HepG2 (cell line): ENCODE results near the gene DNAH9. TPM values are rescaled to one million over a fixed set of nuclear protein-coding genes. Genes with fewer than 3 reads are reported as not detected.
A peak's percentile ranks its signal among the peaks of the same experiment; 100 is the strongest.

Experiments used
- ARNTL ChIP-seq: sonication (generic); formaldehyde crosslinking; IDR thresholded peaks from 2 replicates; pipeline ENCODE4 v1.4.0; 2020; ENCODE audit warnings: mild to moderate bottlenecking, missing genetic modification reagents
- BATF2 ChIP-seq: sonication (generic); formaldehyde crosslinking; IDR thresholded peaks from 2 replicates; pipeline ENCODE4 v1.8.0; 2022; ENCODE audit warnings: mild to moderate bottlenecking, missing genetic modification reagents, moderate library complexity
- DRAP1 ChIP-seq: IDR thresholded peaks from 2 replicates; pipeline ENCODE4 v1.6.1; 2016; ENCODE audit warnings: missing genetic modification reagents, missing compliant biosample characterization
- GLI4 ChIP-seq: sonication (generic); formaldehyde crosslinking; IDR thresholded peaks from 2 replicates; pipeline ENCODE4 v1.5.1; 2020; ENCODE audit warnings: missing genetic modification reagents, mild to moderate bottlenecking, moderate library complexity, borderline replicate concordance
- GPBP1L1 ChIP-seq: sonication (generic); formaldehyde crosslinking; IDR thresholded peaks from 2 replicates; pipeline ENCODE4 v1.5.0; 2020; ENCODE audit warnings: mild to moderate bottlenecking, missing genetic modification reagents
- HMGA1 ChIP-seq: sonication (generic); formaldehyde crosslinking; conservative IDR thresholded peaks from 2 replicates; pipeline ENCODE4 v1.4.0; 2020; ENCODE audit warnings: missing genetic modification reagents
- KDM2A ChIP-seq: sonication (generic); formaldehyde crosslinking; IDR thresholded peaks from 2 replicates; pipeline ENCODE4 v1.4.0; 2020; ENCODE audit warnings: low read depth, missing genetic modification reagents, borderline replicate concordance
- LRRFIP1 ChIP-seq: sonication (generic); formaldehyde crosslinking; conservative IDR thresholded peaks from 2 replicates; pipeline ENCODE4 v1.4.0; 2020; ENCODE audit warnings: missing genetic modification reagents
- NAIF1 ChIP-seq: sonication (generic); formaldehyde crosslinking; IDR thresholded peaks from 2 replicates; pipeline ENCODE4 v1.5.0; 2020; ENCODE audit warnings: mild to moderate bottlenecking, missing genetic modification reagents, borderline replicate concordance
- POLR2G ChIP-seq: fragments of 200-400 bp; formaldehyde crosslinking; IDR thresholded peaks from 2 replicates; pipeline ENCODE4 v1.6.1; 2018; ENCODE audit warnings: mild to moderate bottlenecking, low read depth, low read length, moderate library complexity
- RARG ChIP-seq: sonication (generic); formaldehyde crosslinking; IDR thresholded peaks from 2 replicates; pipeline ENCODE4 v1.4.0; 2020; ENCODE audit warnings: low read depth, mild to moderate bottlenecking, missing genetic modification reagents
- RORA ChIP-seq: sonication (generic); formaldehyde crosslinking; IDR thresholded peaks from 2 replicates; pipeline ENCODE4 v1.5.0; 2020; ENCODE audit warnings: mild to moderate bottlenecking, missing genetic modification reagents, moderate library complexity
- TCF12 ChIP-seq, 2 experiments: fragments of 450-650 bp in 1 of 2; sonication (generic) in 1 of 2; formaldehyde crosslinking in 1 of 2; IDR thresholded peaks; 2 replicates each; pipeline versions ENCODE4 v1.6.1 to v1.8.0; 2017 to 2022; ENCODE audit warnings: antibody characterized with exemption in 1 of 2, mild to moderate bottlenecking in 1 of 2, missing genetic modification reagents in 1 of 2, moderate library complexity in 1 of 2
- ZBTB43 ChIP-seq: sonication (generic); formaldehyde crosslinking; conservative IDR thresholded peaks from 2 replicates; pipeline ENCODE4 v1.4.0; 2020; ENCODE audit warnings: missing genetic modification reagents
- ZKSCAN1 ChIP-seq: fragments of 150-350 bp; IDR thresholded peaks from 2 replicates; pipeline ENCODE4 v1.6.1; 2014; ENCODE audit warnings: low read length
- ZNF557 ChIP-seq: sonication (generic); formaldehyde crosslinking; IDR thresholded peaks from 2 replicates; pipeline ENCODE4 v1.4.0; 2020; ENCODE audit warnings: missing genetic modification reagents
- ZNF607 ChIP-seq: sonication (generic); formaldehyde crosslinking; IDR thresholded peaks from 2 replicates; pipeline ENCODE4 v1.5.1; 2020; ENCODE audit warnings: missing genetic modification reagents, mild to moderate bottlenecking, borderline replicate concordance
- ZNF740 ChIP-seq: sonication (generic); formaldehyde crosslinking; IDR thresholded peaks from 2 replicates; pipeline ENCODE4 v1.4.0; 2020; ENCODE audit warnings: missing genetic modification reagents
- ZXDC ChIP-seq: sonication (generic); formaldehyde crosslinking; IDR thresholded peaks from 2 replicates; pipeline ENCODE4 v1.5.0; 2020; ENCODE audit warnings: mild to moderate bottlenecking, missing genetic modification reagents
- polyA plus RNA-seq, 8 experiments: library from polyadenylated mRNA; depleted of rRNA in 3 of 8; stranded (reverse) in 7 of 8; unstranded in 1 of 8; fragments of >200 nt; fragmentation: Illumina TruSeq in 4 of 8; extraction: Trizol in 4 of 8; gene quantifications; 2 replicates each; pipeline versions ENCODE4 v1.2.1 to v1.2.3, GENCODE V29; 2011 to 2016; ENCODE audit warnings: low read depth in 4 of 8, missing spikeins in 1 of 8, mixed read lengths in 1 of 8; ENCODE audit not compliant: insufficient read depth in 1 of 8
- total RNA-seq, 5 experiments: library from RNA; depleted of rRNA; stranded (reverse); fragments of >200 nt; fragmentation: Illumina TruSeq; extraction: Trizol; gene quantifications; 2 replicates each; pipeline ENCODE4 v1.2.3, GENCODE V29; 2016; ENCODE audit warnings: low read depth in 1 of 5

The DNAH9 gene
- total and polyA plus RNA-seq, 2 of the 13 experiments (the other 11 are each of a cell fraction or from before 2014, with no cell fraction given) = not detected

- no peak for TF ChIP-seq ZXDC (CRISPR knock-in tag)
- peak; percentile 99 for TF ChIP-seq NAIF1 (CRISPR knock-in tag)
- TF ChIP-seq RORA = no peak
- TF ChIP-seq LRRFIP1 (CRISPR knock-in tag) = no peak
- TF ChIP-seq ZNF740 (CRISPR knock-in tag) = no peak
- no peak for TF ChIP-seq BATF2
- peak; percentile 64; the same call in 1 of the 2 replicates for TF ChIP-seq KDM2A
- TF ChIP-seq HMGA1 (CRISPR knock-in tag) = no peak
- no peak for TF ChIP-seq TCF12 (IDR thresholded peaks at IDR 0.05)
- no peak for TF ChIP-seq TCF12 (CRISPR knock-in tag; IDR thresholded peaks at IDR 0.05)
- TF ChIP-seq RARG (CRISPR knock-in tag) = no peak
- TF ChIP-seq GPBP1L1 (CRISPR knock-in tag) = no peak
- TF ChIP-seq POLR2G = peak; percentile 98
- no peak for TF ChIP-seq ZBTB43
- no peak; the same call in 1 of the 2 replicates for TF ChIP-seq DRAP1
- TF ChIP-seq GLI4 (CRISPR knock-in tag) = peak; percentile 21; the same call in 1 of the 2 replicates
- TF ChIP-seq ZKSCAN1 = no peak
- TF ChIP-seq ZNF607 (CRISPR knock-in tag) = peak; percentile 51; the same call in 1 of the 2 replicates
- TF ChIP-seq ARNTL = no peak
- no peak for TF ChIP-seq ZNF557 (CRISPR knock-in tag)
Measured at GRCh38 chr17:11997147-11997971, 399.1 kb downstream of the DNAH9 start, which contains the start of gene ZNF18 (continued).
